Heart left ventricle (tissue), 13 donors: ENCODE measurements around the gene FAN1.

Experiments used
- CTCF ChIP-seq, 12 donors: fragments of 200-600 bp; sonication (generic) in 4 of 12; IDR thresholded peaks; one replicate each; pipeline versions ENCODE4 v1.5.0 to v1.8.0; 2018 to 2022; ENCODE audit warnings: antibody characterized with exemption in 12 of 12, mild to moderate bottlenecking in 5 of 12
- POLR2A ChIP-seq, 2 donors: fragments of 450-650 bp; IDR thresholded peaks; one replicate each; pipeline ENCODE4 v1.6.1; 2017; ENCODE audit warnings: antibody characterized with exemption in 2 of 2, mild to moderate bottlenecking in 2 of 2, moderate library complexity in 2 of 2
- donor health status: ischemic (EF 13 %, LVEDD 7.1; RV severe dilation, severe dysfunction).
- donor health status: DM: no; HTN: yes; CAD: no.
- donor health status: DM: no; HTN: no; CAD: no.
- donor health status: ischemic (EF 25% LVEDD 6.9; RV normal size, moderate dysfunction).
- donor health status: ischemic (EF 25% LVEDD 5.7; RV mildly dilated, moderate dysfunction).
- donor health status: ischemic (EF 35%, LVEDD 5.7; RV mildly dilated, moderate dysfunction).
- donor health status: nonischemic (EF 11% LVEDD 7.7; RV severe dilation, severe dysfunction).
- donor health status: DM: yes; HTN: yes; CAD: no.
- donor health status: PGD.
- donor health status: ischemic (EF 29% LVEDD 5.4; RV normal size, mild dysfunction).
- donor health status: nonischemic (EF 23%, LVEDD 6.1; RV moderate dilation, normal function).

DNA sequence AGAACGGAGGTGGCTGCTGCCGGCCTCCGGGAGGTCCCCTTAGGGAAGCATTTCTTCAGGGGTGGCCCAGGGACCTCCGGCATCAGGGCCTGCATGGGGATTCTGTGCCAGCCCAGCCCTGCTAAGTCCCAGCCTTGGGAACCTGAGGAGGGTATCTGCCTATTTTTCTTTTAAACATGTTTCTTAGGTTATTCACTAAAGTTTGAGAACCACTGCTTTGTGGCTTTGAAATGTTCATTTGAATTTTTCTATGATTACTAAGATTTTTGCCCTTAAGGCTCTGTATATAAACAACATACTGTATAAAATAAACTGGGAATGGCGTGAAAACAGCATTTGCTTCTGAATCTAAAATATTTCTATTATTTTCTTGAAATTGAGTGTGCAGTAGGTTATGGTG lies 24.4 kb downstream of the FAN1 start:
- no peak for TF ChIP-seq CTCF (IDR thresholded peaks at IDR 0.05)
- TF ChIP-seq POLR2A (IDR thresholded peaks at IDR 0.05): no peak
